Left kidney (tissue), 2 donors: ENCODE results near the gene SLC6A16. TPM values are rescaled to one million over a fixed set of nuclear protein-coding genes. Genes with fewer than 3 reads are reported as not detected.
"Not testable (repeated sequence)": the region's sequence is repeated elsewhere in the genome, so short reads cannot be mapped to it uniquely, and the experiment has no call there.

Source experiments
- DNase-seq: peaks from one replicate; pipeline ENCODE4 v3.0.0-alpha.2; 2013
- polyA plus RNA-seq: library from polyadenylated mRNA; unstranded; fragments of 120-200 nt; gene quantifications from one replicate; pipeline ENCODE4 v1.2.1, GENCODE V29; 2013; ENCODE audit not compliant: insufficient read length

The SLC6A16 gene
- polyA plus RNA-seq, 1 donor, result 5.3 TPM

- DNase-seq, result no peak
Observed at GRCh38 chr19:49344505-49345423, 19.8 kb upstream of the SLC6A16 start.

- DNase-seq, result no peak
Observed at GRCh38 chr19:49343123-49343522, 18.1 kb upstream of the SLC6A16 start.

GRCh38 chr19:49342291-49342721, 17.3 kb upstream of the SLC6A16 start:
- DNase-seq, result no peak

- DNase-seq, result no peak
Observed at GRCh38 chr19:49340865-49341718, 16.1 kb upstream of the SLC6A16 start.

GRCh38 chr19:49340069-49340864, 15.3 kb upstream of the SLC6A16 start:
- DNase-seq, result peak; percentile 46

GRCh38 chr19:49339301-49340068, 14.5 kb upstream of the SLC6A16 start:
- peak; percentile 91 for DNase-seq

GRCh38 chr19:49338691-49339300, 13.8 kb upstream of the SLC6A16 start:
- peak; percentile 83 for DNase-seq

GRCh38 chr19:49338023-49338677, 13.2 kb upstream of the SLC6A16 start:
- DNase-seq, result no peak

- no peak for DNase-seq
Observed at GRCh38 chr19:49337267-49338022, 12.5 kb upstream of the SLC6A16 start.

GRCh38 chr19:49336482-49337266, 11.7 kb upstream of the SLC6A16 start:
- no peak for DNase-seq

- DNase-seq, result no peak
Observed at GRCh38 chr19:49335784-49336481, 10.9 kb upstream of the SLC6A16 start.

- no peak for DNase-seq
Observed at GRCh38 chr19:49335071-49335783, 10.2 kb upstream of the SLC6A16 start, which contains the start of gene CD37. CD37 (plus strand) TSS chr19:49335406; CDS start chr19:49335541, 135 bp downstream.

GRCh38 chr19:49333811-49334288, 8.9 kb upstream of the SLC6A16 start:
- DNase-seq, result no peak

- no peak for DNase-seq
Observed at GRCh38 chr19:49333418-49333805, 8.4 kb upstream of the SLC6A16 start.

- not testable (repeated sequence) for DNase-seq
Observed at GRCh38 chr19:49332691-49333417, 7.9 kb upstream of the SLC6A16 start.

GRCh38 chr19:49331616-49332055, 6.6 kb upstream of the SLC6A16 start:
- no peak for DNase-seq
